GM12872 (cell line): Measurements from ENCODE around the gene EPB41L1.

Experiments
- CTCF ChIP-seq: IDR thresholded peaks from 3 replicates; pipeline ENCODE4 v1.5.1; 2011; ENCODE audit warnings: low read depth, mild to moderate bottlenecking, low read length, moderate library complexity; ENCODE audit not compliant: insufficient read depth

Gene EPB41L1

GRCh38 chr20:36154700-36155628 lies at the start of gene EPB41L1:
EPB41L1 (plus strand) TSS chr20:36154740; CDS start chr20:36173778, 19,038 bp downstream.
- TF ChIP-seq CTCF, result no peak

- TF ChIP-seq CTCF, result no peak
Observed at GRCh38 chr20:36104856-36105255, 49.7 kb upstream of the EPB41L1 start.

- no peak for TF ChIP-seq CTCF
Observed at GRCh38 chr20:36105711-36106226, 48.8 kb upstream of the EPB41L1 start.

GRCh38 chr20:36106606-36107005 lies 47.9 kb upstream of the EPB41L1 start:
- no peak for TF ChIP-seq CTCF

- TF ChIP-seq CTCF, result no peak
Observed at GRCh38 chr20:36107881-36108280, 46.7 kb upstream of the EPB41L1 start.

GRCh38 chr20:36109251-36109947 lies 45.1 kb upstream of the EPB41L1 start:
- no peak for TF ChIP-seq CTCF

- no peak for TF ChIP-seq CTCF
Observed at GRCh38 chr20:36110994-36111393, 43.5 kb upstream of the EPB41L1 start.
